ENCODE measurements around the gene BOC.

Gene BOC

GRCh38 chr3:113331187-113331586 lies 119.8 kb downstream of the BOC start:
- no peak for DNase-seq (ENCODE audit: low read depth in 4 of 4, low spot score in 1 of 4)
